Pancreas (tissue), 10 donors: Measurements from ENCODE around the gene AUH. TPM values are rescaled to one million over a fixed set of nuclear protein-coding genes. Genes with fewer than 3 reads are reported as not detected.

Experiments
- ATAC-seq, 4 donors: fragments of 200-7000 bp; cut with Tn5 transposase; one replicate each; pipeline versions ENCODE4 v1.8.0 to v1.9.1; 2020; ENCODE audit warnings: mild to moderate bottlenecking in 4 of 4, moderate library complexity in 4 of 4
- DNase-seq, 6 donors: peaks; one replicate each; pipeline ENCODE4 v3.0.0-alpha.2; 2020
- FAIRE-seq: peaks from 2 replicates; lab custom pipeline; 2012; peaks lifted over from hg19 to GRCh38; lab: Jason Lieb, UNC
- H3K27ac ChIP-seq, 4 donors: fragments of 200-600 bp; sonication (generic); 1 replicate in 3 of 4; 2 replicates in 1 of 4; pipeline versions ENCODE4 v1.5.0 to v1.8.0; 2020
- H3K27me3 ChIP-seq, 4 donors: fragments of 200-600 bp; one replicate each; pipeline ENCODE4 v1.8.0; 2021
- H3K36me3 ChIP-seq, 3 donors: fragments of 200-600 bp; sonication (generic) in 1 of 3; one replicate each; pipeline versions ENCODE4 v1.5.0 to v1.8.0; 2020 to 2021
- H3K4me1 ChIP-seq, 3 donors: fragments of 200-600 bp; one replicate each; pipeline ENCODE4 v1.8.0; 2021
- H3K4me3 ChIP-seq, 4 donors: fragments of 200-600 bp; sonication (generic) in 2 of 4; one replicate each; pipeline versions ENCODE4 v1.5.0 to v1.8.0; 2020 to 2021
- H3K9me3 ChIP-seq, 4 donors: fragments of 200-600 bp; one replicate each; pipeline ENCODE4 v1.8.0; 2021
- WGBS, 2 donors: extraction: QIAGEN DNeasy Blood & Tissue Kit; methylation state at CpG; one replicate each; pipeline ENCODE4 v1.1.7; 2013; 5-methylcytosine and 5-hydroxymethylcytosine counted together
- intact Hi-C, 3 donors: fragments of 100-400 bp; cut with DNase I; formaldehyde crosslinking; loops; one replicate each; pipeline versions ENCODE4 v1.11.1 to v1.14.2; 2022
- polyA plus RNA-seq, 2 donors: library from polyadenylated mRNA; stranded (reverse); fragments of 200-250 nt; gene quantifications; one replicate each; pipeline ENCODE4 v1.2.3, GENCODE V29; 2013
- total RNA-seq, 6 donors: library from RNA; stranded (reverse); fragmentation: NEBNext Ultra II Directional in 4 of 6; extraction: Animal tissue kit (Norgen Biotek cat#: 25700) in 4 of 6; gene quantifications; one replicate each; pipeline versions ENCODE4 v1.2.1 to v1.2.4, GENCODE V29; 2021 to 2023
- TF ChIP-seq, protein P1 (sequence below), 4 donors: fragments of 200-600 bp; sonication (generic) in 3 of 4; IDR thresholded peaks; one replicate each; pipeline versions ENCODE4 v1.5.0 to v1.8.0; 2021; ENCODE audit warnings: antibody characterized with exemption in 4 of 4
- donor health status: healthy with polysubstance abuse.
- donor health status: DM: no; HTN: no; CAD: no; lungs with moderate emphysema.
- donor health status: DM: no; HTN: no; CAD: no.
- donor health status: control.
- donor health status: control.
- donor health status: Bipolar disorder and iron deficiency.
- donor health status: DM: yes; HTN: yes; CAD: no.
- donor health status: DM: no; HTN: no; CAD: no.
- donor health status: DM: no; HTN: no; CAD: no.
- donor health status: DM: yes; HTN: yes; CAD: no.

The AUH gene
- total and polyA plus RNA-seq, 8 donors: 11.2 to 19.5 (median 14.7) TPM

DNA sequence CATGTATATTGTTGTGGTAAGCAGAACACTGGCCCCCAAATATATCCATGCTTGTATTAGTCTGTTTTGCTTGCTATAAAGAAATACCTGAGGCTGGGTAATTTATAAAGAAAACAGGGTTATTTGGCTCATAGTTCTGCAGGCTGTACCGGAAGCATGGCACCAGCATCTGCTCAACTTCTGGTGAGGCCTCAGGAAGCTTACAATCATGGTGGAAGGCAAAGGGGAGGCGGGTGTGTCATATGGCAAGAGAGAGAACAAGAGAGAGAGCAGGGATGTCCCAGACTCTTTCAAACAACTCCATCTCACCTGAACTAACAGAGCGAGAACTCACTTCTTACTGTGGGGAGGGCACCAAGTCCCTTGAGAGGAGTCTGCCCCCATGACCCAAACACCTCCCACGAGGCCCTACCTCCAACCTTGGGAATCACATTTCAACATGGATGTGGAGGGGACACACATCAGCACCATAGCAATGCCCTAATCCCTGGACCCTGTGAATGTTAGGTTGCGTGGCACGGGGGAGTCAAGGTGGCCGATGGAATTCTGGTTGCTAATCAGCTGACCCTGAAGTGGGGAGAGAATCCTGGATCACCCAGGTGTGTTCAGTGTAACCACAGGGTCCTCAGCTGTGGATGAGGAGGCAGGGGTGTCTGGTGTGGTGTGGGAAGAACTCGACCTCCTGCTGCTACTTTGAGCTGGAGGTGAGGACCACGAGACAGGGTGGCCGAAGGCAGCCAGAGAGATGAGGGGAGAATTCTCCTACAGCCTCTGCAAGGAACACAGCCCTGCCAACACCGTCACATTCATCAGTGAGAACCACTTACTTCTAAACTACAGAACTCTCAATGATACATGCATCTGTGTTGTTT, 172.8 kb downstream of the AUH start:
- 94 to 95% methylated on average over 11 of the region's 11 CpGs for WGBS, 2 donors
- FAIRE-seq (no peak), ATAC-seq (no peak), DNase-seq (no peak)
- Histone ChIP-seq H3K9me3 (no peaks in the 10 kb centered on the region), H3K36me3 (no peaks in the 10 kb centered on the region), H3K4me1 (peaks cover 11 to 20% (median 16%) of the 10 kb centered on the region in 3 donors), H3K27ac (no peak overlapping the region), H3K4me3 (no peak overlapping the region), H3K27me3 (no peaks in the 10 kb centered on the region)
- intact Hi-C loops: no loop called here
- TF ChIP-seq, protein P1, sequence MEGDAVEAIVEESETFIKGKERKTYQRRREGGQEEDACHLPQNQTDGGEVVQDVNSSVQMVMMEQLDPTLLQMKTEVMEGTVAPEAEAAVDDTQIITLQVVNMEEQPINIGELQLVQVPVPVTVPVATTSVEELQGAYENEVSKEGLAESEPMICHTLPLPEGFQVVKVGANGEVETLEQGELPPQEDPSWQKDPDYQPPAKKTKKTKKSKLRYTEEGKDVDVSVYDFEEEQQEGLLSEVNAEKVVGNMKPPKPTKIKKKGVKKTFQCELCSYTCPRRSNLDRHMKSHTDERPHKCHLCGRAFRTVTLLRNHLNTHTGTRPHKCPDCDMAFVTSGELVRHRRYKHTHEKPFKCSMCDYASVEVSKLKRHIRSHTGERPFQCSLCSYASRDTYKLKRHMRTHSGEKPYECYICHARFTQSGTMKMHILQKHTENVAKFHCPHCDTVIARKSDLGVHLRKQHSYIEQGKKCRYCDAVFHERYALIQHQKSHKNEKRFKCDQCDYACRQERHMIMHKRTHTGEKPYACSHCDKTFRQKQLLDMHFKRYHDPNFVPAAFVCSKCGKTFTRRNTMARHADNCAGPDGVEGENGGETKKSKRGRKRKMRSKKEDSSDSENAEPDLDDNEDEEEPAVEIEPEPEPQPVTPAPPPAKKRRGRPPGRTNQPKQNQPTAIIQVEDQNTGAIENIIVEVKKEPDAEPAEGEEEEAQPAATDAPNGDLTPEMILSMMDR (IDR thresholded peaks at IDR 0.05): no peak

- DNase-seq (no peak), FAIRE-seq (no peak), ATAC-seq (no peak)
- Histone ChIP-seq H3K36me3 (no peaks in the 10 kb centered on the region), H3K27me3 (no peaks in the 10 kb centered on the region), H3K27ac (no peak overlapping the region), H3K4me3 (no peak overlapping the region), H3K9me3 (no peaks in the 10 kb centered on the region), H3K4me1 (peaks cover 10 to 11% (median 10%) of the 10 kb centered on the region in 3 donors)
- TF ChIP-seq, protein P1 (IDR thresholded peaks at IDR 0.05): no peak
- intact Hi-C loops: no loop called here
- 70 to 77% methylated on average over 2 of the region's 2 CpGs for WGBS, 2 donors
Measured at GRCh38 chr9:91187965-91188344, 173.8 kb downstream of the AUH start.

DNA sequence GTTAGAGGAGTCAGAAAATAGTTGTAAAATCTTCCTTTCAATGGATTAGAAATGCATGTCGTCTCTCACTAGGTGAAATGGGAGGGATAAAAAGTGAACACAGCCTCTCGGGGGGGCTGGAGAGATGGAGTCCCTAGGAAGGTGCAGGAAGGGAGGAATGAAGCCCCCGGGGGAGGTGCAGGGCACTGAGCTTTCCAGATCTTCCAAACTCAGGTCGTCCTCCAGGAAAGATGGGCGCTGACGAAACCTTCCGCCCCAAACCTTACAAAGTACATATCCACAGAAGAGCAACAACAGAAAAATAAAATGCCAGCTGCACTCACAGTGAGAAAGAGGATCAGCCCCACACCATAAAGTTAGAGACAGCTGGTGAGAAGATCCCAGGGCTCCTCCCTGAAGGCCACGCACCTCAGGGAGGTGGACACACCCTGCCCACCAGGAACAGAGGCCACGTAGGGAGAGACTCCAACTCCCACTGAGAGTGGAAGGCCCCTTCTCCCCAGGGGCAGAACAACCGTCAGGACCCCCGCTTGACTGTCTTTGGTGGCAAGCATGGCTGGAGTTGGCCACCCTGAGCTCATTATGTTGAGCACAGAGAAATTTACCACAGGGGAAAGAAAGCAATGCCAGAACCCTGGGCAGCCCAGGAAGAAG, 174.3 kb downstream of the AUH start:
- WGBS, 2 donors: 90 to 95% methylated on average over 11 of the region's 11 CpGs
- intact Hi-C loops: no loop called here

GRCh38 chr9:91186632-91187108, 175.0 kb downstream of the AUH start:
- TF ChIP-seq, protein P1 (IDR thresholded peaks at IDR 0.05): no peak
- H3K27ac ChIP-seq: no peak overlapping the region
- DNase-seq (no peak), FAIRE-seq (no peak), ATAC-seq (no peak)
- H3K4me1 ChIP-seq: peaks cover 0 to under 1% (median 0%) of the 10 kb centered on the region in 3 donors
- H3K27me3 ChIP-seq: no peaks in the 10 kb centered on the region
- 85% methylated on average over 2 of the region's 2 CpGs for WGBS, 2 donors
- intact Hi-C loops: no loop called here
- H3K4me3 ChIP-seq: no peak overlapping the region
- no peaks in the 10 kb centered on the region for H3K9me3 ChIP-seq
- H3K36me3 ChIP-seq: no peaks in the 10 kb centered on the region

More for the DNA sequence above, 174.3 kb downstream of the AUH start:
- no peak overlapping the region for H3K27ac ChIP-seq
- ATAC-seq (no peak), FAIRE-seq (no peak), DNase-seq (no peak)
- no peaks in the 10 kb centered on the region for H3K9me3 ChIP-seq
- TF ChIP-seq, protein P1 (IDR thresholded peaks at IDR 0.05): no peak
- H3K27me3 ChIP-seq: no peaks in the 10 kb centered on the region
- no peaks in the 10 kb centered on the region for H3K36me3 ChIP-seq
- peaks cover 7 to 9% (median 7%) of the 10 kb centered on the region in 3 donors for H3K4me1 ChIP-seq
- no peak overlapping the region for H3K4me3 ChIP-seq
